Liver (tissue), 9 donors: Measurements from ENCODE around the gene SERPINH1. TPM values are rescaled to one million over a fixed set of nuclear protein-coding genes. Genes with fewer than 3 reads are reported as not detected.
A peak's percentile ranks its signal among the peaks of the same experiment; 100 is the strongest.

Experiments used
- DNase-seq: peaks from one replicate; pipeline ENCODE4 v3.0.0-alpha.2; 2017; ENCODE audit warnings: low spot score
- H3K27ac ChIP-seq, 2 donors: one replicate each; pipeline ENCODE4 v1.7.0; 2013; ENCODE audit warnings: inconsistent platforms in 2 of 2, low read length in 2 of 2, control low read depth in 1 of 2, low read depth in 1 of 2, mild to moderate bottlenecking in 1 of 2
- H3K27me3 ChIP-seq, 4 donors: one replicate each; pipeline versions ENCODE4 v1.6.1 to v1.7.0; 2013; ENCODE audit warnings: low read length in 3 of 4, inconsistent platforms in 1 of 4, mild to moderate bottlenecking in 1 of 4, moderate library complexity in 1 of 4; ENCODE audit not compliant: control insufficient read depth in 4 of 4, insufficient read depth in 4 of 4
- H3K36me3 ChIP-seq, 4 donors: one replicate each; pipeline versions ENCODE4 v1.6.1 to v1.7.0; 2013; ENCODE audit warnings: low read length in 3 of 4, mild to moderate bottlenecking in 3 of 4, low read depth in 1 of 4, moderate library complexity in 1 of 4; ENCODE audit not compliant: control insufficient read depth in 4 of 4, insufficient read depth in 3 of 4
- H3K4me1 ChIP-seq, 4 donors: one replicate each; pipeline versions ENCODE4 v1.6.1 to v1.7.0; 2013; ENCODE audit warnings: low read length in 3 of 4, mild to moderate bottlenecking in 3 of 4, moderate library complexity in 1 of 4; ENCODE audit not compliant: control insufficient read depth in 4 of 4, insufficient read depth in 4 of 4
- H3K4me3 ChIP-seq, 3 donors: one replicate each; pipeline versions ENCODE4 v1.6.1 to v1.7.0; 2013; ENCODE audit warnings: low read length in 3 of 3, control low read depth in 1 of 3, low read depth in 1 of 3, mild to moderate bottlenecking in 1 of 3
- H3K9ac ChIP-seq, 2 donors: one replicate each; pipeline ENCODE4 v1.7.0; 2013; ENCODE audit warnings: low read length in 2 of 2, mild to moderate bottlenecking in 2 of 2, moderate library complexity in 2 of 2, control low read depth in 1 of 2, low read depth in 1 of 2
- H3K9me3 ChIP-seq, 4 donors: one replicate each; pipeline versions ENCODE4 v1.6.1 to v1.7.0; 2013; ENCODE audit warnings: low read length in 3 of 4; ENCODE audit not compliant: control insufficient read depth in 4 of 4
- CTCF ChIP-seq: fragments of 150-350 bp; IDR thresholded peaks from 2 replicates; pipeline ENCODE4 v1.5.1; 2017; ENCODE audit warnings: improper control_type of control experiment, low read depth, low read length; ENCODE audit not compliant: missing input control
- EGR1 ChIP-seq, 2 donors: IDR thresholded peaks; 2 replicates each; pipeline ENCODE4 v1.6.1; 2016 to 2018; ENCODE audit warnings: antibody characterized with exemption in 2 of 2, low read depth in 2 of 2
- FOXA1 ChIP-seq: IDR thresholded peaks from 2 replicates; pipeline ENCODE4 v1.6.1; 2016; ENCODE audit warnings: antibody characterized with exemption
- FOXA2 ChIP-seq: IDR thresholded peaks from 2 replicates; pipeline ENCODE4 v1.6.1; 2016; ENCODE audit warnings: antibody characterized with exemption
- JUND ChIP-seq, 2 donors: IDR thresholded peaks; 2 replicates each; pipeline ENCODE4 v1.6.1; 2016; ENCODE audit warnings: antibody characterized with exemption in 2 of 2
- NR2F2 ChIP-seq: IDR thresholded peaks from 2 replicates; pipeline ENCODE4 v1.6.1; 2016; ENCODE audit warnings: antibody characterized with exemption
- RAD21 ChIP-seq, 2 donors: IDR thresholded peaks; 2 replicates each; pipeline ENCODE4 v1.6.1; 2016; ENCODE audit warnings: antibody characterized with exemption in 2 of 2, mild to moderate bottlenecking in 2 of 2
- RXRA ChIP-seq, 2 donors: IDR thresholded peaks; 2 replicates each; pipeline ENCODE4 v1.6.1; 2017 to 2018; ENCODE audit warnings: antibody characterized with exemption in 2 of 2, mild to moderate bottlenecking in 1 of 2
- SP1 ChIP-seq: IDR thresholded peaks from 2 replicates; pipeline ENCODE4 v1.6.1; 2018; ENCODE audit warnings: antibody characterized with exemption, mild to moderate bottlenecking
- TAF1 ChIP-seq: conservative IDR thresholded peaks from 2 replicates; pipeline ENCODE4 v1.6.1; 2016; ENCODE audit warnings: antibody characterized with exemption, mild to moderate bottlenecking
- YY1 ChIP-seq: IDR thresholded peaks from 2 replicates; pipeline ENCODE4 v1.6.1; 2016; ENCODE audit warnings: antibody characterized with exemption, mild to moderate bottlenecking
- WGBS: extraction: QIAGEN DNeasy Blood & Tissue Kit; methylation state at CpG from one replicate; pipeline ENCODE4 v1.1.7; 2013; 5-methylcytosine and 5-hydroxymethylcytosine counted together
- polyA plus RNA-seq, 2 donors: library from polyadenylated mRNA; stranded (reverse) in 1 of 2; unstranded in 1 of 2; fragments of 200-250 nt in 1 of 2; fragments of >200 nt in 1 of 2; fragmentation: Nextera tagmentation in 1 of 2; extraction: Ambion mirVana in 1 of 2; gene quantifications; one replicate each; pipeline versions ENCODE4 v1.2.1 to v1.2.3, GENCODE V29; 2013 to 2015
- total RNA-seq, 2 donors: library from RNA; depleted of rRNA; stranded (reverse); fragments of >200 nt; gene quantifications; one replicate each; pipeline ENCODE4 v1.2.3, GENCODE V29; 2014
- TF ChIP-seq, protein P1 (sequence below): IDR thresholded peaks from 2 replicates; pipeline ENCODE4 v1.6.1; 2016; ENCODE audit warnings: antibody characterized with exemption, mild to moderate bottlenecking
- TF ChIP-seq, protein P2 (sequence below): IDR thresholded peaks from 2 replicates; pipeline ENCODE4 v1.6.1; 2016; ENCODE audit warnings: antibody characterized with exemption
- TF ChIP-seq, protein P3 (sequence below): IDR thresholded peaks from 2 replicates; pipeline ENCODE4 v1.6.1; 2016; ENCODE audit warnings: antibody characterized with exemption
- TF ChIP-seq, protein P4 (sequence below): IDR thresholded peaks from 2 replicates; pipeline ENCODE4 v1.6.1; 2016; ENCODE audit warnings: antibody characterized with exemption
- donor health status: healthy.
- donor health status: healthy.
- donor health status: healthy.
- donor health status: healthy.
- donor health status: healthy.

The SERPINH1 gene
- total and polyA plus RNA-seq, 4 donors = 5.0 to 118 (median 68.7) TPM

DNA sequence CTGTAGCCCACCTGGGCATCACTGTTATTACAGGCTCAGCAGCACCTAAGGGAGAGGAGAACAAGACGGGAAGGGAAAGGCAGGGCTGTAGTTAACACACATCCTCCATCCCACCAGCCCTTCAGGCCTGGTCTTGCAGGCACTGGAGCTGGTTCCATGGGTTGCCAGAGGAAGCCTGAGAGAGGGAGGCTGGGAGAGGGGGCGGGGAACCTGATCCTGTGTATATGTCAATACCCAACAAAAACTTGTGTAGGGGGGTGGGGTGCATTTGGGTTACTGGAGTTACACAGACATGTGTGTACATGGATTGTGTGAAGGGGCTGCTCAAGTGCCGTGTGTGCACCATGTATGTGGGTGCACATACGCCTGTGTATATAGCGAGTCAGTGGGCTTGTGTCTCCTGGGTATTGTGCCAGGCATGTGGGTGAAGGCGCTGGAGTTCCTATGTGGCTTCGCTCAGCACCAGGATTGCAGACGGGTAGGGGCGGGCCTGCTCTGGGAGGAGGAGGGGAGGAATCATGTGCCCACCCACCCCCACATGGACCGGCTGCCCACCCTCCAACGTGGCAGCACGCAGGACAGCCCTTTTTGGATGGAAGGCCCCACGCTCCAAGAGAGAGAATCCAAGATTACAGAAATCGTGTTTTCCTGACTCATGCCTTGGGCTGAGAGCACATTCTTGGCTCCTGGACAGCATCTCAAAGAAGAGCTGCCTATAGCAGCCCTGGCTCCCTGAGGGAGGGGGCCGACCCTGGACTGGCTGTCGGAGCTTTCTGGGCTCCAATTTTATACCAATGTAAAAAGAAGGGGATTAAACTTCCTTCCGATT lies 4.2 kb upstream of the SERPINH1 start:
- DNase-seq = no peak
- 78% methylated on average over 17 of the region's 17 CpGs for WGBS
- Histone ChIP-seq H3K9me3 (no peaks in the 10 kb centered on the region), H3K4me1 (peaks cover 0 to 6% (median 1%) of the 10 kb centered on the region in 4 donors), H3K9ac (no peak overlapping the region), H3K4me3 (no peak overlapping the region), H3K36me3 (no peaks in the 10 kb centered on the region), H3K27me3 (no peaks in the 10 kb centered on the region), H3K27ac (peak overlapping the region; percentile 71)
- TF ChIP-seq, protein P1, sequence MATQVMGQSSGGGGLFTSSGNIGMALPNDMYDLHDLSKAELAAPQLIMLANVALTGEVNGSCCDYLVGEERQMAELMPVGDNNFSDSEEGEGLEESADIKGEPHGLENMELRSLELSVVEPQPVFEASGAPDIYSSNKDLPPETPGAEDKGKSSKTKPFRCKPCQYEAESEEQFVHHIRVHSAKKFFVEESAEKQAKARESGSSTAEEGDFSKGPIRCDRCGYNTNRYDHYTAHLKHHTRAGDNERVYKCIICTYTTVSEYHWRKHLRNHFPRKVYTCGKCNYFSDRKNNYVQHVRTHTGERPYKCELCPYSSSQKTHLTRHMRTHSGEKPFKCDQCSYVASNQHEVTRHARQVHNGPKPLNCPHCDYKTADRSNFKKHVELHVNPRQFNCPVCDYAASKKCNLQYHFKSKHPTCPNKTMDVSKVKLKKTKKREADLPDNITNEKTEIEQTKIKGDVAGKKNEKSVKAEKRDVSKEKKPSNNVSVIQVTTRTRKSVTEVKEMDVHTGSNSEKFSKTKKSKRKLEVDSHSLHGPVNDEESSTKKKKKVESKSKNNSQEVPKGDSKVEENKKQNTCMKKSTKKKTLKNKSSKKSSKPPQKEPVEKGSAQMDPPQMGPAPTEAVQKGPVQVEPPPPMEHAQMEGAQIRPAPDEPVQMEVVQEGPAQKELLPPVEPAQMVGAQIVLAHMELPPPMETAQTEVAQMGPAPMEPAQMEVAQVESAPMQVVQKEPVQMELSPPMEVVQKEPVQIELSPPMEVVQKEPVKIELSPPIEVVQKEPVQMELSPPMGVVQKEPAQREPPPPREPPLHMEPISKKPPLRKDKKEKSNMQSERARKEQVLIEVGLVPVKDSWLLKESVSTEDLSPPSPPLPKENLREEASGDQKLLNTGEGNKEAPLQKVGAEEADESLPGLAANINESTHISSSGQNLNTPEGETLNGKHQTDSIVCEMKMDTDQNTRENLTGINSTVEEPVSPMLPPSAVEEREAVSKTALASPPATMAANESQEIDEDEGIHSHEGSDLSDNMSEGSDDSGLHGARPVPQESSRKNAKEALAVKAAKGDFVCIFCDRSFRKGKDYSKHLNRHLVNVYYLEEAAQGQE = no peak
- TF ChIP-seq, protein P2, sequence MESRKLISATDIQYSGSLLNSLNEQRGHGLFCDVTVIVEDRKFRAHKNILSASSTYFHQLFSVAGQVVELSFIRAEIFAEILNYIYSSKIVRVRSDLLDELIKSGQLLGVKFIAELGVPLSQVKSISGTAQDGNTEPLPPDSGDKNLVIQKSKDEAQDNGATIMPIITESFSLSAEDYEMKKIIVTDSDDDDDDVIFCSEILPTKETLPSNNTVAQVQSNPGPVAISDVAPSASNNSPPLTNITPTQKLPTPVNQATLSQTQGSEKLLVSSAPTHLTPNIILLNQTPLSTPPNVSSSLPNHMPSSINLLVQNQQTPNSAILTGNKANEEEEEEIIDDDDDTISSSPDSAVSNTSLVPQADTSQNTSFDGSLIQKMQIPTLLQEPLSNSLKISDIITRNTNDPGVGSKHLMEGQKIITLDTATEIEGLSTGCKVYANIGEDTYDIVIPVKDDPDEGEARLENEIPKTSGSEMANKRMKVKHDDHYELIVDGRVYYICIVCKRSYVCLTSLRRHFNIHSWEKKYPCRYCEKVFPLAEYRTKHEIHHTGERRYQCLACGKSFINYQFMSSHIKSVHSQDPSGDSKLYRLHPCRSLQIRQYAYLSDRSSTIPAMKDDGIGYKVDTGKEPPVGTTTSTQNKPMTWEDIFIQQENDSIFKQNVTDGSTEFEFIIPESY = no peak
- TF ChIP-seq, protein P3, sequence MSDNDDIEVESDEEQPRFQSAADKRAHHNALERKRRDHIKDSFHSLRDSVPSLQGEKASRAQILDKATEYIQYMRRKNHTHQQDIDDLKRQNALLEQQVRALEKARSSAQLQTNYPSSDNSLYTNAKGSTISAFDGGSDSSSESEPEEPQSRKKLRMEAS = no peak
- TF ChIP-seq CTCF = no peak
- TF ChIP-seq JUND (IDR thresholded peaks at IDR 0.05) = no peak
- no peak for TF ChIP-seq YY1
- TF ChIP-seq, protein P4, sequence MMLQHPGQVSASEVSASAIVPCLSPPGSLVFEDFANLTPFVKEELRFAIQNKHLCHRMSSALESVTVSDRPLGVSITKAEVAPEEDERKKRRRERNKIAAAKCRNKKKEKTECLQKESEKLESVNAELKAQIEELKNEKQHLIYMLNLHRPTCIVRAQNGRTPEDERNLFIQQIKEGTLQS = no peak
- TF ChIP-seq FOXA1 = no peak
- TF ChIP-seq TAF1 = no peak
- TF ChIP-seq FOXA2 = no peak
- no peak for TF ChIP-seq EGR1 (IDR thresholded peaks at IDR 0.05; ENCODE audit: low read depth in 2 of 2)
- TF ChIP-seq RXRA (IDR thresholded peaks at IDR 0.05) = no peak
- TF ChIP-seq SP1 = no peak
- TF ChIP-seq RAD21 (IDR thresholded peaks at IDR 0.05) = no peak
- TF ChIP-seq NR2F2 = no peak
